GM21515 (cell line): ENCODE data around the gene DCUN1D5.

Experiments
- ATAC-seq: cut with Tn5 transposase; IDR thresholded peaks from one replicate; pipeline ENCODE4 v1.9.1; 2021; ENCODE audit not compliant: unreplicated experiment

Gene DCUN1D5

DNA sequence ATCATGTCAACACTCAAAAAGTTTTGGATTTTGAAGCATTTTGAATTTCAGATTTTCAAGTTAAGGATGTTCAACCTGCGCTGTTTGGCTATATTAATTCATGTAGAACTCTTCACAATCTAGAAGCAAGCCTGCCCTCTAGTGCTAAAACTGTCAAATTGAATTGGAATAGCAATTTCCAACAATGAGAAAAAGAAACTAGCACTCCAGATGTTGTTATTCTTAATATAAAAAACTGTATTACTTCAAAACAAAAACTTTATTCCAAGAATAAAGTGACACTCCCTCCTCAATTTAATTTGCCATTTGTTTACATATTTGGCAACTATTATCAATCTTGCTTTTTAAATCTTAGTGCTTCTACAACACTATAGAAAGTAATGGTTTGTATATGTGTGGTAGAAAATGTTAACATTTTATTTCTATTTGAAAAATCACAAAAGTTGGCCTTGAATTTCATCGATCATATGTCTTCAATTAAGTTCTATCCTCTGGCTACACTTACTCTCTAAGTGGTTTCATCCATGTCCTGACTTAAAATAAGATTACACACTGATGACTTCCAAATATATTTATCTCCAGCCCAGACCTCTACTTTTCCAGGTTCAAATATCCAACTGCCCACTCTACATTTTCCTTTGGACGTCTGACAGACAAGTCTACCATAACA, 36.6 kb downstream of the DCUN1D5 start:
- ATAC-seq: peak; percentile 56

DNA sequence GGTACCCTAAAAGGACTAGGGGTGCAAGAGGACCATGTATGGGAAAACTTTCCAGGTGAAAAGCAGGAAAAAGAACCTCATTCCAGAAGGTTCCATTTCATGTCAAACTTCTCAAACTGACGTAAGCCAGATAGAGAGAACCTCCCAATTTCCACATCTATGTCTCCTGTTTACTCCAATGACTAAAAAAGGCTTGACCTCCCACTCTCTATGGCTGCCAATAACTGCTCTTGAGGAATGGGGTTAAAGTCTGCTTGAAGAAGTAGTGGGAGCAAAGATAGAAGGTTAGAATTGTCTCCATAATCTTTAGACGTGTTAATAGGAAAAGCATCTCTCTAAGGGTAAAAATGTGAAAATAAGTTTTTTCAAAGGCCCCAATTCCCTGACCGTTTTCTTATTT, 38.0 kb downstream of the DCUN1D5 start:
- ATAC-seq: no peak

DNA sequence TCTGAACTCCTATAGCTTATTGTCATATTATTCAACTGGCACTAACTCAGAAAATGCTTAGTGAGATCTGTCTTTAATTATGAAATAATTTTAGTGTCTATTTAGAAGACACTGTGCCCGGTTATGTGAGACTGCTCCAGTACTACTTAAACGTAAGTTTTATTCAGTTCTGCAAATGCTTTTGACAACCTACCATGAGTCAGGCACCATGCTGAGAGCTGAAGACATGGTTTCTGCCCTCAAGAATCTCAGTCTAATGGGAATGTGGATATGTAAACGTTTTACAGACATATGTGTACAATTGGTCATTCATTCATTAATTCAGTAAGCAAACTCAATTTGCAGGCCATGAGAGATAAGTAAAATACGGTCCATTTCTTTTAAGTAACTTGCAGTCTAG, 40.0 kb downstream of the DCUN1D5 start:
- no peak for ATAC-seq

DNA sequence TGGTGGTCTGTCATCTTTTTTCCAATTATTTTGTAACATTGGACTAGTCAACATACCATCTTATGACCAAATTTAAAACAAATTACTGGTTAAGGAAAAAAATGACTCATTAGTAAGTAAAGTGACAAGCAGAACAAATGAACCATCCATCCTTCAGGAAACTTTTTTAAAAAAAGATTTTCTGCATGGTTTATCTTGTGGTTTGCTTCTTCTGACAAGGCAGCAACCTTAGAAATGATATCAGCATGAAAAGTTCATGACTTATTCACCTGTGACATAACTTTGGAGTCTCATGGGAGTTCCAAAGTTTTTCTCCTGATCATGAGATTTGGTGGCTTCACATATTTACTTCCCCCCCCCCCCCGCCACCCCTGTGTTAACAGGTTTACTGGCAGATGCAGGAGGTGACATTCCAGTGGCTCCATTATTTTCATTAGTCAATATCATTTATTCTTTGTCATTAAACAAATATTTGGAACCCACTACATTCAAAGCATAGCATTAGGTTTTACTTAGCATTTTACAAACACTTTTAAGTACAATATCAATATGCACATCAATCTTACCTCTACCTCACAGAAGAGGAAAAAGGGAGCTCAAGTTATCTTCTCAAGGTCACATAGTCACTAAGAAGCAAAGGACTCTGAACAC, 40.7 kb downstream of the DCUN1D5 start:
- ATAC-seq: no peak

DNA sequence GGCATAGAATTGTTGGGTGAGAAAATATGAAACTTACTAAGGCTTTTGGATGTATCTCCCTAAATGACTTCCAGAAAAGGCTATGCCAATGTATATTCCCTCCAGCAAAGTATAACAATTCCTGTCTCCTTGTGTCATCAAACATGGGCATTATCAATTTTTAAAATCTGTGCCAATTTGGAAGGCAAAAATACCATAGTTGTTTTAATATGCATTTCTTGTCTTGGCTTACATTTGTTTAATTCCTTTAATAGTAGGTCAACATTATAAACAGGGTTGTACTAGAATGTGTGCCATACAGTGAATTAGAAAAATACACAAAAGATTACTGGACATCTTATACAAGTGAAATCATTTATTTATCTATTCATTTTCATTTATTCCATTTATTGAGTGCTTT, 41.6 kb downstream of the DCUN1D5 start:
- no peak for ATAC-seq

- ATAC-seq: no peak
Observed at GRCh38 chr11:103047837-103048236, 44.1 kb downstream of the DCUN1D5 start.

DNA sequence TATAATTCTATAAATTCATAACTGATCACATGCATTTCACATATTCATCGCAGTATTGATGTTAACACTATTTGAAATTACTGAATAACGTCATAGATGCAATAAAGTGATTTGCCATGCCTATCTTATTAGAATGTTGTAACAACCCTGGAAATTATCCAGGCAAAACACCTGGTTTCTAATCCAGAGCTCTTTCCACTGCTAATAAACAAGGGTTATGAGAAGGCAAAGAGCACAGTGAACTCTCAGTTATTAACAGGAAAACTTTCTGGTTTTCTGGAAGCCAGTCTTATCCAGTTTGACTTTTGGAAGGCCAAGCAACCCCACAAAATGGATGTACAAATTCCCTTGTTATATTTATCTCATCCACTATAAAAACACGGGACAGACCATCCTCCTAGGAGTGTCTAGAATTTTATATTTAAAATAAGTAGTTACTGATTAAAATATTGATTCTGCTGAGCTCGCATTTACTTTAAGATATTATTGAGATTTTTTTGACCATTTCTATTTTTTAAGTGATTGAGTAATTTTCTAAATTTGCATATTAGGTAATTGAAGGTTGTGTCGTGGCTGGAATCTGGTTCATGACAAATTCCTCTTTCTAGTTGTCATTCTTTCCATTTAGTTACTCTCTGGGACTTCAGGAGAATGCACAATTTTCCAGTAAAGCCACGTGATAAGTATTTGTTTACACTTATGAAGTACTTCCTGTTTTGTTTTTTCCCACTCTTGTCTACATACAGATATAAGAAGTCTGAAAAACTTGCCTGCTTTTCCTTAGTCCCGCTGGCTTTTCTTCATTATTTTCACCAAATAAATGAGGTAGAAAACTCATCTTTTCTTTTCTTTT, 47.9 kb downstream of the DCUN1D5 start:
- no peak for ATAC-seq

GRCh38 chr11:103042161-103042560, 49.8 kb downstream of the DCUN1D5 start:
- no peak for ATAC-seq

DNA sequence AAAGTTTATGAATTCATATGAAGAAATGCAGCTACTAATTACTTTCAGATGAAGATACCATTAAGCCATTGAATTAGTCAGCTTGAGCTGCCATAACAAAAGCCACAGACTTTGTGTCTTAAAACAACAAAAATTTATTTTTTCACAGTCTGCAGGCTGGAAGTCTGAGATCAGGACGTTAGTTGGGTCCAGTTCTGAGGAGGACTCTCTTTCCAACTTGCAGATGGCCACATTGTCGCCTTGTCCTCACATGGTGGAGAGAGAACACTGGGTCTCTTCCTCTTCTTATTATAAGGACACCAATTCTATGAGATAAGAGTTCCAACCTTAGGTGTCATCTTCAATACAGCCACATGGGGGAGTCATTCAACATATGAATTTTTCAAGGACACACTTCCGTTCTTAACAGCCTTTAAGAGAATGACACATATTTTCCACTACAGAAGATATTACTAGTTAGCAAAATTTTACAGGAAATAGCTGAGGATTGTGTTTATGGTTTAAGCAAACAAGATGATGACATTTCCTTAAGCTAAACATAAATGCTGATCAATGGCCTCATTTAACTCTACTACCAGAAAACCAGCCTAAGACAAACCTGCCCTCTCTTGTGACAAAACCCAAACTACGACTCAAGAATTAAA, 56.0 kb downstream of the DCUN1D5 start:
- ATAC-seq: peak; percentile 95

DNA sequence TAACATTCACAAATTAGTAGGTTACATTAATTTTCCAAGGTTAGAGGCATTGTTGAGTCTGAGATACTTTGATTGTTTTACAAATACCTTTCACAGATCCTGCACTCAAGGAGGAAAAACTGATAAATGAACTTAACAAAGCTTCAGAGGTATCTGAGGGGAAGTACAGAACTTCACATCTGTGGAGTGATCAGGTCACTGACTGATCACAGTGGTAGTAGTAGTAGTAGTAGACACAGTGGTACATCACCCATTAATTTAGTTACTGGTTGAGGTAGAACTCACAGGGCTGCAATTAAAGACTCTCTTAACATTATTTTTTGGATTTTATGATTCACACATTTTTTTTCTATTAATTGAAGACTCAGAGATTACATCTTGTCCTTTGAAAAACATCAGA, 56.7 kb downstream of the DCUN1D5 start:
- no peak for ATAC-seq

GRCh38 chr11:103031834-103032233, 60.1 kb downstream of the DCUN1D5 start:
- no peak for ATAC-seq

- no peak for ATAC-seq
Observed at GRCh38 chr11:103029401-103029800, 62.6 kb downstream of the DCUN1D5 start.

- ATAC-seq: peak; percentile 90
Observed at GRCh38 chr11:103028304-103029020, 63.5 kb downstream of the DCUN1D5 start.

DNA sequence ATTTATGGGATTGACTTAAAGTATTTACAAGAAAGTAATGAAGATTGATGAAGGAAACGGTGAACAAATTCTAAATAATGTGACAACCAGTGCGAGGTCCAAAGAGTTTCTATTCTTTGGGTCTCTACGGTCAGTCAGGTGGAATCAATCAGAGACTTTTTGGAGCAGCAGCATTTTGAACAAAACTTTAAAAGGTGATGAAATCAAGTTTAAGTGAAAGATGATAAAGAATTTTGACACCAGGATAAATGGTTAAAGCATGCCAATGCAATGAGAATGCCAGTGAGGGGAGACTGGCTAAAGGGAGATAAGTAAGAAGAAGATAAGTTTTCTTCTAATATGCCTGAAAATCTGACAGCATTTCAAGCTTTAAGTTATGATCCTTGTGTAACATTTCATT, 67.9 kb downstream of the DCUN1D5 start:
- no peak for ATAC-seq

DNA sequence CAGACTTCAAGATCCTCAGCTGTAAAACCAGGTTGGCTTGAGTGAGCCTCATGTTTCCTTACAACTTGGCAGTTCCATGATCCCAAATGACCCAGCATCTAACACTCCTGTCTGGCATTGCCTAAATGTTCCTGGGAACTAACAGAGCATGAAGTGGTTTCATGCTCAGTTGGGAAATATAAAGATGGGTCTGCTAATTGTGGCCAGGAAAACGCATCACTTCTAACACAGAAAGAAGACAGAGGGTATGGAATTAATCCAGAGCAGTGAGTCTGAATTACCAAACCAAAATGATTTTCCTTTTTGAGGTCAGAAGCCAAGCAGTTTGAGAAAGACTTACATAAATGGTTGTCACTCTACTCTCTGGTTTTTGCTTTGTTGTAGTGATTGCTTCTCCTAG, 75.9 kb downstream of the DCUN1D5 start:
- ATAC-seq: no peak

GRCh38 chr11:103013421-103013820, 78.5 kb downstream of the DCUN1D5 start:
- ATAC-seq: no peak
